WTC11 (cell line): ENCODE results near the gene AQP7. TPM values are rescaled to one million over a fixed set of nuclear protein-coding genes. Genes with fewer than 3 reads are reported as not detected.

Source experiments
- ATAC-seq: fragments of 200-7000 bp; cut with Tn5 transposase; 2 replicates; pipeline ENCODE4 v1.10.0; 2021; ENCODE audit warnings: mild to moderate bottlenecking, moderate library complexity
- CTCF ChIA-PET: fragments of 300-600 bp; sonication (Branson Sonifier 250); formaldehyde crosslinking; loops from one replicate; lab custom pipeline; 2021; ENCODE audit warnings: antibody characterized with exemption; lab: Charles Lee
- POLR2A ChIA-PET: fragments of 350-600 bp; sonication (Branson Sonifier 250); formaldehyde crosslinking; loops from one replicate; lab custom pipeline; 2021; ENCODE audit warnings: antibody characterized with exemption; lab: Charles Lee
- DNase-seq: peaks from one replicate; pipeline ENCODE4 v3.0.0; 2021; ENCODE audit warnings: low spot score
- H3K27ac Mint-ChIP-seq: 2 replicates; pipeline ENCODE4 v1.8.0; 2021; ENCODE audit warnings: mixed read lengths
- H3K27me3 Mint-ChIP-seq: 2 replicates; pipeline ENCODE4 v1.8.0; 2021; ENCODE audit warnings: low read depth, mild to moderate bottlenecking, moderate library complexity, mixed read lengths
- H3K36me3 Mint-ChIP-seq: 2 replicates; pipeline ENCODE4 v1.8.0; 2021; ENCODE audit warnings: mixed read lengths
- H3K4me1 Mint-ChIP-seq: 2 replicates; pipeline ENCODE4 v1.8.0; 2022; ENCODE audit warnings: mixed read lengths
- H3K4me3 Mint-ChIP-seq: 2 replicates; pipeline ENCODE4 v1.8.0; 2021; ENCODE audit warnings: mild to moderate bottlenecking, moderate library complexity, mixed read lengths
- H3K9me3 Mint-ChIP-seq: 2 replicates; pipeline ENCODE4 v1.8.0; 2021; ENCODE audit warnings: mixed read lengths
- CBFB ChIP-seq: sonication (generic); formaldehyde crosslinking; IDR thresholded peaks from 2 replicates; pipeline ENCODE4 v1.8.1; 2022; ENCODE audit warnings: mild to moderate bottlenecking, low read depth, missing genetic modification reagents
- CREB1 ChIP-seq: sonication (generic); formaldehyde crosslinking; IDR thresholded peaks from 2 replicates; pipeline ENCODE4 v1.8.0; 2023; ENCODE audit warnings: mild to moderate bottlenecking, missing genetic modification reagents
- CREM ChIP-seq: sonication (generic); formaldehyde crosslinking; IDR thresholded peaks from 2 replicates; pipeline ENCODE4 v1.8.1; 2022; ENCODE audit warnings: mild to moderate bottlenecking, missing genetic modification reagents, moderate library complexity
- GTF2I ChIP-seq: fragments of 250-450 bp; sonication (Bioruptor Pico); conservative IDR thresholded peaks from 2 replicates; pipeline ENCODE4 v1.4.0; 2021; ENCODE audit warnings: mild to moderate bottlenecking
- JAZF1 ChIP-seq: fragments of 250-450 bp; sonication (Bioruptor Pico); IDR thresholded peaks from 2 replicates; pipeline ENCODE4 v1.9.0; 2021; ENCODE audit warnings: moderate library complexity, mild to moderate bottlenecking, inconsistent platforms
- MXD4 ChIP-seq: fragments of 250-450 bp; sonication (Bioruptor Pico); IDR thresholded peaks from 2 replicates; pipeline ENCODE4 v1.8.0; 2021; ENCODE audit warnings: mild to moderate bottlenecking, moderate library complexity, borderline replicate concordance
- NFE2L1 ChIP-seq: sonication (generic); formaldehyde crosslinking; IDR thresholded peaks from 2 replicates; pipeline ENCODE4 v1.8.1; 2023; ENCODE audit warnings: missing genetic modification reagents
- NFYB ChIP-seq: sonication (generic); formaldehyde crosslinking; conservative IDR thresholded peaks from 2 replicates; pipeline ENCODE4 v1.8.0; 2022; ENCODE audit warnings: low read depth, missing genetic modification reagents
- OVOL2 ChIP-seq: fragments of 250-450 bp; sonication (Bioruptor Pico); IDR thresholded peaks from 2 replicates; pipeline ENCODE4 v1.9.0; 2021; ENCODE audit warnings: mild to moderate bottlenecking, borderline replicate concordance
- SMAD3 ChIP-seq: sonication (generic); formaldehyde crosslinking; IDR thresholded peaks from 2 replicates; pipeline ENCODE4 v1.8.0; 2022; ENCODE audit warnings: missing genetic modification reagents, mild to moderate bottlenecking, borderline replicate concordance
- SMAD4 ChIP-seq: sonication (generic); formaldehyde crosslinking; IDR thresholded peaks from 2 replicates; pipeline ENCODE4 v1.8.0; 2022; ENCODE audit warnings: mild to moderate bottlenecking, missing genetic modification reagents
- SP1 ChIP-seq: sonication (generic); formaldehyde crosslinking; conservative IDR thresholded peaks from 2 replicates; pipeline ENCODE4 v1.8.1; 2022; ENCODE audit warnings: missing genetic modification reagents
- ZNF121 ChIP-seq: sonication (generic); formaldehyde crosslinking; IDR thresholded peaks from 2 replicates; pipeline ENCODE4 v1.8.0; 2023; ENCODE audit warnings: missing genetic modification reagents
- ZNF138 ChIP-seq: sonication (generic); formaldehyde crosslinking; conservative IDR thresholded peaks from 2 replicates; pipeline ENCODE4 v1.8.1; 2022; ENCODE audit warnings: mild to moderate bottlenecking, moderate library complexity, missing genetic modification reagents
- ZNF232 ChIP-seq: sonication (generic); formaldehyde crosslinking; IDR thresholded peaks from 2 replicates; pipeline ENCODE4 v1.8.0; 2022; ENCODE audit warnings: mild to moderate bottlenecking, missing genetic modification reagents
- ZNF396 ChIP-seq: fragments of 250-450 bp; sonication (Bioruptor Pico); IDR thresholded peaks from 2 replicates; pipeline ENCODE4 v1.8.0; 2021; ENCODE audit warnings: mild to moderate bottlenecking, moderate library complexity, borderline replicate concordance
- total RNA-seq: library from RNA; stranded (reverse); gene quantifications from 3 replicates; pipeline ENCODE4 v1.2.3, GENCODE V29; 2021
- TF ChIP-seq, protein P1 (sequence below): sonication (generic); formaldehyde crosslinking; IDR thresholded peaks from 2 replicates; pipeline ENCODE4 v1.8.0; 2022; ENCODE audit warnings: mild to moderate bottlenecking, missing genetic modification reagents
- TF ChIP-seq, protein P2 (sequence below): fragments of 250-450 bp; sonication (Bioruptor Pico); IDR thresholded peaks from 2 replicates; pipeline ENCODE4 v2.1.2; 2022; ENCODE audit warnings: mild to moderate bottlenecking, moderate library complexity
- TF ChIP-seq, protein P3 (sequence below): sonication (generic); formaldehyde crosslinking; IDR thresholded peaks from 2 replicates; pipeline ENCODE4 v1.8.1; 2023; ENCODE audit warnings: mild to moderate bottlenecking, missing genetic modification reagents
- TF ChIP-seq, protein P4 (sequence below): sonication (generic); formaldehyde crosslinking; IDR thresholded peaks from 2 replicates; pipeline ENCODE4 v1.8.1; 2023; ENCODE audit warnings: mild to moderate bottlenecking, missing genetic modification reagents
- TF ChIP-seq, protein P5 (sequence below): fragments of 250-450 bp; sonication (Bioruptor Pico); IDR thresholded peaks from 2 replicates; pipeline ENCODE4 v1.9.0; 2021; ENCODE audit warnings: moderate library complexity, mild to moderate bottlenecking, inconsistent platforms, borderline replicate concordance
- TF ChIP-seq, protein P6 (sequence below): sonication (generic); formaldehyde crosslinking; IDR thresholded peaks from 2 replicates; pipeline ENCODE4 v1.8.1; 2022; ENCODE audit warnings: low read depth, mild to moderate bottlenecking, moderate library complexity, missing genetic modification reagents, borderline replicate concordance
- TF ChIP-seq, protein P7 (sequence below): sonication (generic); formaldehyde crosslinking; IDR thresholded peaks from 2 replicates; pipeline ENCODE4 v1.8.1; 2022; ENCODE audit warnings: low read depth, missing genetic modification reagents, borderline replicate concordance

Gene AQP7
- total RNA-seq, 1 experiment from 2014 or later: 0.17 TPM

DNA sequence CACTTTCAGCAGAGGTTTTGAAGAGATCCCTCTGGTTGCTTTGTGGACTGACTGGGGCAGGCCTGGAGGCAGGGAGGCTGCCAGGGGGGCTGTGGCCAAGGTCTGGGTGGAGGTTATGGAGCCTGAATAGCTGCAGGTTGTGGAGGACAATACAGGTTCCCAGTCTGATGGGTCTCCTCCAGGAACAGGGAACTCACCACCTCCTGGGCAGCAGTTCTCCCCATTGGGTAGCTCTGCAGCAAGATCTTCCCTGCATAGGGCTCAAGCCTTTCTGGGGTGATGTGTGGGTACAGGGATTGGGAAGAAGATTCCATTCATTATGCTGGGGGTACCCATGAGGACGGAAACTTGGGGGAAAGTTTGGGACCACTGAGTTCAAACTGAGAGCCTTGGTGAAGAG, 38.2 kb upstream of the AQP7 start:
- DNase-seq (no peak), ATAC-seq (no peak)
- ChIA-PET POLR2A (no interaction called here), CTCF (interaction anchor here (1.5 to 8.5 kb wide), 4 partner anchors 12 to 26 kb away, joined by 6 to 69 read pairs (median 8); no protein-coding TSS in a partner anchor)
- Mint-ChIP-seq H3K27ac (no peak overlapping the region), H3K27me3 (no peaks in the 10 kb centered on the region; the same call in 1 of the 2 replicates), H3K36me3 (no peaks in the 10 kb centered on the region), H3K4me1 (peaks cover 29% of the 10 kb centered on the region), H3K9me3 (no peaks in the 10 kb centered on the region), H3K4me3 (no peak overlapping the region)
- TF ChIP-seq JAZF1 (CRISPR knock-in tag): no peak
- no peak for TF ChIP-seq NFE2L1 (CRISPR knock-in tag)
- no peak for TF ChIP-seq ZNF121 (CRISPR knock-in tag)
- no peak for TF ChIP-seq ZNF138 (CRISPR knock-in tag)
- TF ChIP-seq SMAD3 (CRISPR knock-in tag): no peak
- no peak for TF ChIP-seq ZNF232 (CRISPR knock-in tag)
- TF ChIP-seq, protein P1, sequence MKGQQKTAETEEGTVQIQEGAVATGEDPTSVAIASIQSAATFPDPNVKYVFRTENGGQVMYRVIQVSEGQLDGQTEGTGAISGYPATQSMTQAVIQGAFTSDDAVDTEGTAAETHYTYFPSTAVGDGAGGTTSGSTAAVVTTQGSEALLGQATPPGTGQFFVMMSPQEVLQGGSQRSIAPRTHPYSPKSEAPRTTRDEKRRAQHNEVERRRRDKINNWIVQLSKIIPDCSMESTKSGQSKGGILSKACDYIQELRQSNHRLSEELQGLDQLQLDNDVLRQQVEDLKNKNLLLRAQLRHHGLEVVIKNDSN (CRISPR knock-in tag): no peak
- TF ChIP-seq SP1 (CRISPR knock-in tag): no peak
- TF ChIP-seq ZNF396: no peak
- TF ChIP-seq, protein P2, sequence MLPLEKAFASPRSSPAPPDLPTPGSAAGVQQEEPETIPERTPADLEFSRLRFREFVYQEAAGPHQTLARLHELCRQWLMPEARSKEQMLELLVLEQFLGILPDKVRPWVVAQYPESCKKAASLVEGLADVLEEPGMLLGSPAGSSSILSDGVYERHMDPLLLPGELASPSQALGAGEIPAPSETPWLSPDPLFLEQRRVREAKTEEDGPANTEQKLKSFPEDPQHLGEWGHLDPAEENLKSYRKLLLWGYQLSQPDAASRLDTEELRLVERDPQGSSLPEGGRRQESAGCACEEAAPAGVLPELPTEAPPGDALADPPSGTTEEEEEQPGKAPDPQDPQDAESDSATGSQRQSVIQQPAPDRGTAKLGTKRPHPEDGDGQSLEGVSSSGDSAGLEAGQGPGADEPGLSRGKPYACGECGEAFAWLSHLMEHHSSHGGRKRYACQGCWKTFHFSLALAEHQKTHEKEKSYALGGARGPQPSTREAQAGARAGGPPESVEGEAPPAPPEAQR (CRISPR knock-in tag): no peak
- TF ChIP-seq, protein P3, sequence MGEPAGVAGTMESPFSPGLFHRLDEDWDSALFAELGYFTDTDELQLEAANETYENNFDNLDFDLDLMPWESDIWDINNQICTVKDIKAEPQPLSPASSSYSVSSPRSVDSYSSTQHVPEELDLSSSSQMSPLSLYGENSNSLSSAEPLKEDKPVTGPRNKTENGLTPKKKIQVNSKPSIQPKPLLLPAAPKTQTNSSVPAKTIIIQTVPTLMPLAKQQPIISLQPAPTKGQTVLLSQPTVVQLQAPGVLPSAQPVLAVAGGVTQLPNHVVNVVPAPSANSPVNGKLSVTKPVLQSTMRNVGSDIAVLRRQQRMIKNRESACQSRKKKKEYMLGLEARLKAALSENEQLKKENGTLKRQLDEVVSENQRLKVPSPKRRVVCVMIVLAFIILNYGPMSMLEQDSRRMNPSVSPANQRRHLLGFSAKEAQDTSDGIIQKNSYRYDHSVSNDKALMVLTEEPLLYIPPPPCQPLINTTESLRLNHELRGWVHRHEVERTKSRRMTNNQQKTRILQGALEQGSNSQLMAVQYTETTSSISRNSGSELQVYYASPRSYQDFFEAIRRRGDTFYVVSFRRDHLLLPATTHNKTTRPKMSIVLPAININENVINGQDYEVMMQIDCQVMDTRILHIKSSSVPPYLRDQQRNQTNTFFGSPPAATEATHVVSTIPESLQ (CRISPR knock-in tag): no peak
- no peak for TF ChIP-seq SMAD4 (CRISPR knock-in tag)
- no peak for TF ChIP-seq CREB1 (CRISPR knock-in tag)

DNA sequence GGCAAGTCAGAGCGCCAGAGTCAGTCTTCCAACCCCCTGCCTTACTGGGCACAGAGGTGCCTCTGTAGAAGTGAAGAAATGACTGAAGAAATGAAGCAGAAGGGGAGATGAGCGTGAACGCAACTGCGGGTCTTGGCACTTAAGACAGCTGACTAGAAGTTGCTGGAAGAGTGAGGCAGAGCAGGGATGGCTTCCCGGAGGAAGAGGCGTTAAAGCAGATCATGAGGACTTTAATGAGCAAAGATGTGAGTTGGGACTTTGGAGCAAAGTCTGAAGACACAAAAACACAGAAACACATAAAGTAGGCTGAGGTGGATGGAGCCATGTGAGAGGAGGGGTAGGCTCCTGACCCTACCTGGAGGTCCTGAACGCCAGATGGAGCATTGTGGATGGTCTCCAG, 37.8 kb upstream of the AQP7 start:
- POLR2A ChIA-PET: no interaction called here
- CTCF ChIA-PET: interaction anchor here (1.1 to 8.5 kb wide), 5 partner anchors 7 to 65 kb away, joined by 6 to 69 read pairs (median 9); partner anchors contain the start of gene AQP3

More for the DNA sequence above, 37.8 kb upstream of the AQP7 start:
- no peak for DNase-seq
- Mint-ChIP-seq H3K27ac (no peak overlapping the region), H3K9me3 (no peaks in the 10 kb centered on the region), H3K4me1 (peaks cover 27% of the 10 kb centered on the region), H3K27me3 (no peaks in the 10 kb centered on the region; the same call in 1 of the 2 replicates), H3K36me3 (no peaks in the 10 kb centered on the region), H3K4me3 (no peak overlapping the region)
- ATAC-seq: no peak
- TF ChIP-seq, protein P4, sequence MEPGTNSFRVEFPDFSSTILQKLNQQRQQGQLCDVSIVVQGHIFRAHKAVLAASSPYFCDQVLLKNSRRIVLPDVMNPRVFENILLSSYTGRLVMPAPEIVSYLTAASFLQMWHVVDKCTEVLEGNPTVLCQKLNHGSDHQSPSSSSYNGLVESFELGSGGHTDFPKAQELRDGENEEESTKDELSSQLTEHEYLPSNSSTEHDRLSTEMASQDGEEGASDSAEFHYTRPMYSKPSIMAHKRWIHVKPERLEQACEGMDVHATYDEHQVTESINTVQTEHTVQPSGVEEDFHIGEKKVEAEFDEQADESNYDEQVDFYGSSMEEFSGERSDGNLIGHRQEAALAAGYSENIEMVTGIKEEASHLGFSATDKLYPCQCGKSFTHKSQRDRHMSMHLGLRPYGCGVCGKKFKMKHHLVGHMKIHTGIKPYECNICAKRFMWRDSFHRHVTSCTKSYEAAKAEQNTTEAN (CRISPR knock-in tag): no peak
- TF ChIP-seq GTF2I (CRISPR knock-in tag): no peak
- no peak for TF ChIP-seq NFYB
- no peak for TF ChIP-seq OVOL2 (CRISPR knock-in tag)
- TF ChIP-seq CBFB (CRISPR knock-in tag): no peak
- TF ChIP-seq, protein P5, sequence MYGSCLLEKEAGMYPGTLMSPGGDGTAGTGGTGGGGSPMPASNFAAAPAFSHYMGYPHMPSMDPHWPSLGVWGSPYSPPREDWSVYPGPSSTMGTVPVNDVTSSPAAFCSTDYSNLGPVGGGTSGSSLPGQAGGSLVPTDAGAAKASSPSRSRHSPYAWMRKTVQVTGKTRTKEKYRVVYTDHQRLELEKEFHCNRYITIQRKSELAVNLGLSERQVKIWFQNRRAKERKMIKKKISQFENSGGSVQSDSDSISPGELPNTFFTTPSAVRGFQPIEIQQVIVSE (CRISPR knock-in tag): no peak
- TF ChIP-seq, protein P6, sequence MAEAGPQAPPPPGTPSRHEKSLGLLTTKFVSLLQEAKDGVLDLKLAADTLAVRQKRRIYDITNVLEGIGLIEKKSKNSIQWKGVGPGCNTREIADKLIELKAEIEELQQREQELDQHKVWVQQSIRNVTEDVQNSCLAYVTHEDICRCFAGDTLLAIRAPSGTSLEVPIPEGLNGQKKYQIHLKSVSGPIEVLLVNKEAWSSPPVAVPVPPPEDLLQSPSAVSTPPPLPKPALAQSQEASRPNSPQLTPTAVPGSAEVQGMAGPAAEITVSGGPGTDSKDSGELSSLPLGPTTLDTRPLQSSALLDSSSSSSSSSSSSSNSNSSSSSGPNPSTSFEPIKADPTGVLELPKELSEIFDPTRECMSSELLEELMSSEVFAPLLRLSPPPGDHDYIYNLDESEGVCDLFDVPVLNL (CRISPR knock-in tag): no peak
- TF ChIP-seq, protein P7, sequence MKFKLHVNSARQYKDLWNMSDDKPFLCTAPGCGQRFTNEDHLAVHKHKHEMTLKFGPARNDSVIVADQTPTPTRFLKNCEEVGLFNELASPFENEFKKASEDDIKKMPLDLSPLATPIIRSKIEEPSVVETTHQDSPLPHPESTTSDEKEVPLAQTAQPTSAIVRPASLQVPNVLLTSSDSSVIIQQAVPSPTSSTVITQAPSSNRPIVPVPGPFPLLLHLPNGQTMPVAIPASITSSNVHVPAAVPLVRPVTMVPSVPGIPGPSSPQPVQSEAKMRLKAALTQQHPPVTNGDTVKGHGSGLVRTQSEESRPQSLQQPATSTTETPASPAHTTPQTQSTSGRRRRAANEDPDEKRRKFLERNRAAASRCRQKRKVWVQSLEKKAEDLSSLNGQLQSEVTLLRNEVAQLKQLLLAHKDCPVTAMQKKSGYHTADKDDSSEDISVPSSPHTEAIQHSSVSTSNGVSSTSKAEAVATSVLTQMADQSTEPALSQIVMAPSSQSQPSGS (CRISPR knock-in tag): no peak
- no peak for TF ChIP-seq CREM (CRISPR knock-in tag)
- no peak for TF ChIP-seq MXD4 (CRISPR knock-in tag)
